IMR-90 (cell line): ENCODE results near the gene ACTR2.

Experiments used
- BHLHE40 ChIP-seq: fragments of 150-350 bp; IDR thresholded peaks from 2 replicates; pipeline ENCODE4 v1.6.1; 2016; ENCODE audit warnings: mild to moderate bottlenecking, low read depth, low read length
- CHD1 ChIP-seq: IDR thresholded peaks from 2 replicates; pipeline ENCODE4 v1.6.1; 2012; ENCODE audit warnings: low read depth, low read length, improper control_type of control experiment
- FOS ChIP-seq: fragments of 150-350 bp; IDR thresholded peaks from 2 replicates; pipeline ENCODE4 v1.6.1; 2016; ENCODE audit warnings: low read depth, low read length
- MAZ ChIP-seq: IDR thresholded peaks from 2 replicates; pipeline ENCODE4 v1.6.1; 2012; ENCODE audit warnings: low read depth, mild to moderate bottlenecking, low read length, improper control_type of control experiment, moderate library complexity, borderline replicate concordance
- NFE2L2 ChIP-seq: fragments of 150-350 bp; IDR thresholded peaks from 2 replicates; pipeline ENCODE4 v1.6.1; 2016; ENCODE audit warnings: low read depth, mild to moderate bottlenecking, low read length
- POLR2A ChIP-seq: IDR thresholded peaks from 2 replicates; pipeline ENCODE4 v1.6.1; 2012; ENCODE audit warnings: mild to moderate bottlenecking, low read depth, low read length
- SMC3 ChIP-seq: fragments of 150-350 bp; IDR thresholded peaks from 2 replicates; pipeline ENCODE4 v1.6.1; 2016; ENCODE audit warnings: low read depth, mild to moderate bottlenecking, antibody characterized with exemption, low read length, moderate library complexity
- TF ChIP-seq, protein P1 (sequence below): conservative IDR thresholded peaks from 2 replicates; pipeline ENCODE4 v1.5.1; 2012; ENCODE audit warnings: mild to moderate bottlenecking, low read depth, low read length, improper control_type of control experiment
- TF ChIP-seq, protein P2 (sequence below): fragments of 150-350 bp; IDR thresholded peaks from 2 replicates; pipeline ENCODE4 v1.6.1; 2017; ENCODE audit warnings: mild to moderate bottlenecking, antibody characterized with exemption, low read length, low read depth

DNA sequence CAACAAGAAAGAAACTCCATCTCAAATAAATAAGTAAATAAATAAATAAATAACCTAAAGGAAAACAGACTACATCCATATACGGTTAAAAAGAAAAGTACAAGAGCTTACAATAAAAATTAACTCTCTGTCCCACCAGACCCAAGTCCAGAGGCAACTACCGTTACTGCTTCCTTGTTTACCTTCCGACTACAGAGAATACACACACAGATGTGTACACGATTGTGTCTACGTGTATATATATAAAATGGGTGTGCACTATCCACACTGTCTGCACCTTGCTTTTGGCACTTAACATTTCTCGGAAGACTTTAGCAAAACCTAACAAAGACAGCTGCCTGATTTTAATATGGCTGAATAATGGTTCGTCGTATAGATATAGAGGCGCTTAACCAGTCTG is 69.9 kb downstream of the ACTR2 start:
- no peak for TF ChIP-seq POLR2A
- TF ChIP-seq, protein P1, sequence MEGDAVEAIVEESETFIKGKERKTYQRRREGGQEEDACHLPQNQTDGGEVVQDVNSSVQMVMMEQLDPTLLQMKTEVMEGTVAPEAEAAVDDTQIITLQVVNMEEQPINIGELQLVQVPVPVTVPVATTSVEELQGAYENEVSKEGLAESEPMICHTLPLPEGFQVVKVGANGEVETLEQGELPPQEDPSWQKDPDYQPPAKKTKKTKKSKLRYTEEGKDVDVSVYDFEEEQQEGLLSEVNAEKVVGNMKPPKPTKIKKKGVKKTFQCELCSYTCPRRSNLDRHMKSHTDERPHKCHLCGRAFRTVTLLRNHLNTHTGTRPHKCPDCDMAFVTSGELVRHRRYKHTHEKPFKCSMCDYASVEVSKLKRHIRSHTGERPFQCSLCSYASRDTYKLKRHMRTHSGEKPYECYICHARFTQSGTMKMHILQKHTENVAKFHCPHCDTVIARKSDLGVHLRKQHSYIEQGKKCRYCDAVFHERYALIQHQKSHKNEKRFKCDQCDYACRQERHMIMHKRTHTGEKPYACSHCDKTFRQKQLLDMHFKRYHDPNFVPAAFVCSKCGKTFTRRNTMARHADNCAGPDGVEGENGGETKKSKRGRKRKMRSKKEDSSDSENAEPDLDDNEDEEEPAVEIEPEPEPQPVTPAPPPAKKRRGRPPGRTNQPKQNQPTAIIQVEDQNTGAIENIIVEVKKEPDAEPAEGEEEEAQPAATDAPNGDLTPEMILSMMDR, result no peak
- no peak for TF ChIP-seq MAZ
- no peak for TF ChIP-seq CHD1
- no peak for TF ChIP-seq BHLHE40
- TF ChIP-seq FOS, result no peak
- no peak for TF ChIP-seq SMC3
- TF ChIP-seq, protein P2, sequence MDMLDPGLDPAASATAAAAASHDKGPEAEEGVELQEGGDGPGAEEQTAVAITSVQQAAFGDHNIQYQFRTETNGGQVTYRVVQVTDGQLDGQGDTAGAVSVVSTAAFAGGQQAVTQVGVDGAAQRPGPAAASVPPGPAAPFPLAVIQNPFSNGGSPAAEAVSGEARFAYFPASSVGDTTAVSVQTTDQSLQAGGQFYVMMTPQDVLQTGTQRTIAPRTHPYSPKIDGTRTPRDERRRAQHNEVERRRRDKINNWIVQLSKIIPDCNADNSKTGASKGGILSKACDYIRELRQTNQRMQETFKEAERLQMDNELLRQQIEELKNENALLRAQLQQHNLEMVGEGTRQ, result no peak
- no peak for TF ChIP-seq NFE2L2
